IPS DF 19.7 (cell line): ENCODE results near the gene CREBL2.
"Not testable (repeated sequence)": the region's sequence is repeated elsewhere in the genome, so short reads cannot be mapped to it uniquely, and the experiment has no call there.

Experiments used
- DNase-seq: peaks from one replicate; pipeline ENCODE4 v3.0.0-alpha.2; 2013; ENCODE audit warnings: low read depth, low spot score

Gene CREBL2

GRCh38 chr12:12611512-12612306, at the start of gene CREBL2:
CREBL2 (plus strand) TSS chr12:12611876; CDS start chr12:12612173, 297 bp downstream.
- peak; percentile 91 for DNase-seq

- no peak for DNase-seq
Measured at GRCh38 chr12:12562016-12562483, 49.6 kb upstream of the CREBL2 start.

GRCh38 chr12:12562585-12563261, 49.0 kb upstream of the CREBL2 start, which contains the start of gene DUSP16:
DUSP16 (minus strand) TSS chr12:12562863; CDS start chr12:12521098, 41,765 bp downstream.
- peak; percentile 75 for DNase-seq

GRCh38 chr12:12563290-12563928, 48.3 kb upstream of the CREBL2 start:
- no peak for DNase-seq

GRCh38 chr12:12564911-12565310, 46.8 kb upstream of the CREBL2 start:
- DNase-seq: no peak

- not testable (repeated sequence) for DNase-seq
Measured at GRCh38 chr12:12565971-12566370, 45.7 kb upstream of the CREBL2 start.

GRCh38 chr12:12572659-12573058, 39.0 kb upstream of the CREBL2 start:
- no peak for DNase-seq

GRCh38 chr12:12577786-12578185, 33.9 kb upstream of the CREBL2 start:
- DNase-seq: no peak

GRCh38 chr12:12580716-12581115, 31.0 kb upstream of the CREBL2 start:
- not testable (repeated sequence) for DNase-seq

GRCh38 chr12:12582193-12582881, 29.3 kb upstream of the CREBL2 start:
- DNase-seq: no peak

- no peak for DNase-seq
Measured at GRCh38 chr12:12582895-12583303, 28.8 kb upstream of the CREBL2 start.

GRCh38 chr12:12583510-12584178, 28.0 kb upstream of the CREBL2 start:
- no peak for DNase-seq

- DNase-seq: no peak
Measured at GRCh38 chr12:12585115-12585863, 26.4 kb upstream of the CREBL2 start.

- DNase-seq: no peak
Measured at GRCh38 chr12:12586879-12587675, 24.6 kb upstream of the CREBL2 start.

- DNase-seq: no peak
Measured at GRCh38 chr12:12587878-12588277, 23.8 kb upstream of the CREBL2 start.

GRCh38 chr12:12588436-12588835, 23.2 kb upstream of the CREBL2 start:
- not testable (repeated sequence) for DNase-seq

GRCh38 chr12:12590961-12591360, 20.7 kb upstream of the CREBL2 start:
- DNase-seq: no peak

GRCh38 chr12:12592930-12593329, 18.7 kb upstream of the CREBL2 start:
- no peak for DNase-seq

GRCh38 chr12:12595929-12596328, 15.7 kb upstream of the CREBL2 start:
- not testable (repeated sequence) for DNase-seq
